ENCODE measurements around the gene YBX2.

DNA sequence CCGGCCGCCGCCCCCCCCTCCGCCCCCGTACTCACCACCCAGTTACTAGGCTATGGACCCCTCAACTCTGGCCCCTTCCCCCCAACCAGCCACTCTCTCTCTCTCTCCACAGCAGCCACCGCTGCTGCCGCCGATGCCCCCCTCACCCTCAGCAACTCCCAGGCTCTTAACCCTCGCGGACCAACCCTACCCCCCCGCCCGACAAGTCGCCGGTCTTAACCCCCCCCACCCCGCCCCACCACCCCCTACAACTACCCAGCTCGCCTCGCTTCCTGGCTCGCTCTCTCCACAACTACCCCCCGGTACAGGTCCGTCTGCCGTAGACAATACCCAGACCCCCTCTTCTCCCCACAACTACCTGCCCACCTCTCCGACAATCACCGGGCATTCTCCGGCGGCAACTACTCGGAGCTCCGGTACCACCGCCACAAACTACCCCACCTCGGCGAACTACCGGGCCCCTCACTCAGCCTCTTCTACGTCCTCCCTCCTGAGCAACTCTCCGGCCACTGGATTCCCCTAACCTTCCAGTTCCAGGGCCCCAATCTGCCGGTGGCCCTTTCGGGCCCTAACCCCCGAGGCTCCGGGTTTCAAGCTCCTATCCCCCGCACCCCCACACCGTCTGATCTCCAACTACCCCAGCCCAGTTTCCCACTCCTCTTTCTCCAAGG lies 55.9 kb downstream of the YBX2 start:
- TF ChIP-seq, protein P1, sequence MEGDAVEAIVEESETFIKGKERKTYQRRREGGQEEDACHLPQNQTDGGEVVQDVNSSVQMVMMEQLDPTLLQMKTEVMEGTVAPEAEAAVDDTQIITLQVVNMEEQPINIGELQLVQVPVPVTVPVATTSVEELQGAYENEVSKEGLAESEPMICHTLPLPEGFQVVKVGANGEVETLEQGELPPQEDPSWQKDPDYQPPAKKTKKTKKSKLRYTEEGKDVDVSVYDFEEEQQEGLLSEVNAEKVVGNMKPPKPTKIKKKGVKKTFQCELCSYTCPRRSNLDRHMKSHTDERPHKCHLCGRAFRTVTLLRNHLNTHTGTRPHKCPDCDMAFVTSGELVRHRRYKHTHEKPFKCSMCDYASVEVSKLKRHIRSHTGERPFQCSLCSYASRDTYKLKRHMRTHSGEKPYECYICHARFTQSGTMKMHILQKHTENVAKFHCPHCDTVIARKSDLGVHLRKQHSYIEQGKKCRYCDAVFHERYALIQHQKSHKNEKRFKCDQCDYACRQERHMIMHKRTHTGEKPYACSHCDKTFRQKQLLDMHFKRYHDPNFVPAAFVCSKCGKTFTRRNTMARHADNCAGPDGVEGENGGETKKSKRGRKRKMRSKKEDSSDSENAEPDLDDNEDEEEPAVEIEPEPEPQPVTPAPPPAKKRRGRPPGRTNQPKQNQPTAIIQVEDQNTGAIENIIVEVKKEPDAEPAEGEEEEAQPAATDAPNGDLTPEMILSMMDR (IDR thresholded peaks at IDR 0.05), result no peak
- no peak for TF ChIP-seq POLR2A (IDR thresholded peaks at IDR 0.05)

Data from gastroesophageal sphincter (tissue), 3 donors.